Karpas-422 (cell line): ENCODE results near the gene SERPINI1. TPM values are rescaled to one million over a fixed set of nuclear protein-coding genes. Genes with fewer than 3 reads are reported as not detected.

Experiments used
- DNase-seq: peaks from one replicate; pipeline ENCODE4 v3.0.0-alpha.2; 2015
- H2AFZ ChIP-seq: fragments of 200-600 bp; sonication (generic); 2 replicates; pipeline ENCODE4 v1.6.1; 2014; ENCODE audit warnings: antibody characterized with exemption, low read length, mixed read lengths
- H3K27ac ChIP-seq: fragments of 200-600 bp; sonication (generic); 2 replicates; pipeline ENCODE4 v1.5.1; 2014; ENCODE audit warnings: mild to moderate bottlenecking, low read length, moderate library complexity
- H3K27me3 ChIP-seq: fragments of 200-600 bp; sonication (generic); 2 replicates; pipeline ENCODE4 v1.6.1; 2014; ENCODE audit warnings: low read length, mixed read lengths
- H3K36me3 ChIP-seq: fragments of 200-600 bp; sonication (generic); 2 replicates; pipeline ENCODE4 v1.6.1; 2014; ENCODE audit warnings: low read length, mixed read lengths; ENCODE audit not compliant: insufficient read depth
- H3K4me1 ChIP-seq: fragments of 200-600 bp; sonication (generic); 2 replicates; pipeline ENCODE4 v1.6.1; 2014; ENCODE audit warnings: mild to moderate bottlenecking, low read length, mixed read lengths
- H3K4me2 ChIP-seq: fragments of 200-600 bp; sonication (generic); 2 replicates; pipeline ENCODE4 v1.6.1; 2014; ENCODE audit warnings: low read length, low read depth, mild to moderate bottlenecking; ENCODE audit not compliant: poor library complexity, severe bottlenecking
- H3K4me3 ChIP-seq: fragments of 200-600 bp; sonication (generic); 2 replicates; pipeline ENCODE4 v1.5.1; 2014; ENCODE audit warnings: mild to moderate bottlenecking, antibody characterized with exemption, low read length, mixed read lengths
- H3K79me2 ChIP-seq: fragments of 200-600 bp; sonication (generic); 2 replicates; pipeline ENCODE4 v1.6.1; 2014; ENCODE audit warnings: mild to moderate bottlenecking, low read length, mixed read lengths
- H3K9ac ChIP-seq: fragments of 200-600 bp; sonication (generic); 2 replicates; pipeline ENCODE4 v1.6.0; 2014; ENCODE audit warnings: low read length
- H3K9me2 ChIP-seq: fragments of 200-600 bp; sonication (generic), shearing (Covaris generic); replicated peaks from 2 replicates; pipeline ENCODE4 v1.6.0; 2014; ENCODE audit warnings: mild to moderate bottlenecking, low read length, moderate library complexity; ENCODE audit not compliant: insufficient read depth
- H3K9me3 ChIP-seq: fragments of 300-700, 200-600 bp; sonication (generic); 2 replicates; pipeline ENCODE4 v1.6.1; 2014; ENCODE audit warnings: low read length, mixed read lengths
- H4K20me1 ChIP-seq: fragments of 200-600 bp; sonication (generic); 2 replicates; pipeline ENCODE4 v1.6.1; 2014; ENCODE audit warnings: mild to moderate bottlenecking, antibody characterized with exemption, low read length, low read depth; ENCODE audit not compliant: insufficient read depth
- total RNA-seq: library from RNA; depleted of rRNA; stranded (reverse); fragments of >200 nt; shearing (Covaris generic); gene quantifications from 2 replicates; pipeline ENCODE4 v1.2.3, GENCODE V29; 2014; ENCODE audit warnings: low replicate concordance

SERPINI1 gene
- total RNA-seq, 1 experiment from 2014 or later: not detected

- Histone ChIP-seq H3K9me3 (no peaks in the 10 kb centered on the region), H3K27ac (no peak overlapping the region), H3K9ac (no peak overlapping the region), H2AFZ (no peak overlapping the region), H3K4me3 (no peak overlapping the region), H3K9me2 (no peaks in the 10 kb centered on the region; the same call in 1 of the 2 replicates), H3K79me2 (peaks cover 99% of the 10 kb centered on the region), H3K4me1 (peaks cover 66% of the 10 kb centered on the region), H3K27me3 (no peaks in the 10 kb centered on the region), H3K4me2 (no peak overlapping the region), H4K20me1 (peaks cover 27% of the 10 kb centered on the region), H3K36me3 (peaks cover 6% of the 10 kb centered on the region; the same call in 1 of the 2 replicates)
- no peak for DNase-seq
Measured at GRCh38 chr3:167728632-167729323, 6.7 kb upstream of the SERPINI1 start.

- Histone ChIP-seq H3K27me3 (no peaks in the 10 kb centered on the region), H3K9me3 (no peaks in the 10 kb centered on the region), H3K27ac (no peak overlapping the region), H4K20me1 (peaks cover 27% of the 10 kb centered on the region), H3K9ac (no peak overlapping the region), H3K36me3 (peaks cover 6% of the 10 kb centered on the region; the same call in 1 of the 2 replicates), H3K4me3 (no peak overlapping the region), H2AFZ (no peak overlapping the region), H3K9me2 (no peaks in the 10 kb centered on the region; the same call in 1 of the 2 replicates), H3K4me1 (peaks cover 66% of the 10 kb centered on the region), H3K79me2 (peaks cover 97% of the 10 kb centered on the region), H3K4me2 (peak overlapping the region; percentile 1)
- no peak for DNase-seq
Measured at GRCh38 chr3:167729591-167729990, 5.9 kb upstream of the SERPINI1 start.

DNA sequence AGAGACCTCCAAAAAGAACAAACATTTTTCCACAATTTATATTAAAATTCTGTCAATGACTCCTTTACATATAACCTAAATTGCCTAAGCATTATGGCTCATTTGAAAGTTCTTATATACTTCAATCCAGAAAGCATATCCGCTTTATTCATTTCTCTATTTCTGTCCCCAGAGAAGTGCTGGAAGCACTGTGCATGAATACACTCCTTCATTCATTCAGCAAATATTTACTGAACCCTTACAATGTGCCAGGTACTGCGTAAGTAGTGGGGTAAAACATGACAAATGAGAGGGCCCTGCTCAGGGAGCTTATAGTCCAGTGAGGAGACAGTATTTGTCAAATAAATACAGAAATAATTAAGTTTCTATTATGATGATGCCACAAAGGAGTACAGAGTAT lies 4.1 kb upstream of the SERPINI1 start:
- no peak overlapping the region for H3K9ac ChIP-seq
- no peak for DNase-seq
- H3K4me1 ChIP-seq: peaks cover 73% of the 10 kb centered on the region
- H3K9me2 ChIP-seq: no peaks in the 10 kb centered on the region; the same call in 1 of the 2 replicates
- no peak overlapping the region for H3K27ac ChIP-seq
- peaks cover 6% of the 10 kb centered on the region; the same call in 1 of the 2 replicates for H3K36me3 ChIP-seq
- H4K20me1 ChIP-seq: peaks cover 27% of the 10 kb centered on the region
- H3K4me3 ChIP-seq: no peak overlapping the region
- H3K79me2 ChIP-seq: peaks cover 80% of the 10 kb centered on the region
- H2AFZ ChIP-seq: no peak overlapping the region
- H3K4me2 ChIP-seq: no peak overlapping the region
- no peaks in the 10 kb centered on the region for H3K27me3 ChIP-seq
- H3K9me3 ChIP-seq: no peaks in the 10 kb centered on the region

DNA sequence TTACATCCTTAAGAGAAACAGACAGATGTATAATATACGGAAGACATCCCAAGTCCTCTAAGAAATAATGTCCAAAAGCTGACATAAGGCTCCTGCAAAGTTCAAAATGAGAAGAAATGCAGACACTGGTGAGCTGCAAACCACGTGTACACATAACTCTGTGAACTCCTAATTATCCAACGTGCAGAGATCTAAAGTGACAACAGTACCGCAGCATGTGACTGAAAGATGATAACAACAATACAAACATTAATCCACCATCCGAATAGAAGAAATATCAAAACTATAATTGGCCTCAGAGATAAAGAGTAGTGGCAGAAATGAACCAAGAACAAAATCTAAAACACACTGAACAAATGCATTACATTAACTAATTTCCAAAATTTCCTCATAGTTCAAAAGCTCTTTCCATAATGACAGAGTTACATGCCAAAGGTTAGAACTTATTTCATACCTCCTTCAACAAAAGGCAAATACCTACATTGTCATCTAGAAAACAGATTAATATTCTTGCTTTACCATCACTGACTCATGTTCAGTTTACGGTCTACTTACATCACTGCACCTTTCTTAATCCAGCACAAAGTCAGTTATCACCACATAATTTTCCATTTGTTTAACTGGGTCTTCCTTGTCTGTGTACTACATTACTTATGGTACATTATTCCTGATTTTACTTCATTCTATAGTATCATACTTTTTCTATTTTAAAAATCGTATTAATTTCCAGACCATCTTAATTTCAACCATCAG lies 3.0 kb upstream of the SERPINI1 start:
- no peak for DNase-seq
- Histone ChIP-seq H3K9me2 (no peaks in the 10 kb centered on the region; the same call in 1 of the 2 replicates), H3K79me2 (peaks cover 69% of the 10 kb centered on the region), H3K27me3 (no peaks in the 10 kb centered on the region), H2AFZ (no peak overlapping the region), H3K9ac (peak overlapping the region; percentile 84; the same call in 1 of the 2 replicates), H3K9me3 (no peaks in the 10 kb centered on the region), H4K20me1 (peaks cover 19% of the 10 kb centered on the region; the same call in 1 of the 2 replicates), H3K27ac (no peak overlapping the region), H3K4me2 (peak overlapping the region; percentile 91), H3K4me1 (peaks cover 70% of the 10 kb centered on the region), H3K36me3 (peaks cover 6% of the 10 kb centered on the region; the same call in 1 of the 2 replicates), H3K4me3 (peak overlapping the region; percentile 90)

GRCh38 chr3:167733961-167734497 lies 1.5 kb upstream of the SERPINI1 start:
- Histone ChIP-seq H3K4me2 (peak overlapping the region; percentile 91), H4K20me1 (peaks cover 15% of the 10 kb centered on the region; the same call in 1 of the 2 replicates), H3K36me3 (peaks cover 6% of the 10 kb centered on the region; the same call in 1 of the 2 replicates), H3K79me2 (peaks cover 54% of the 10 kb centered on the region), H3K4me1 (peaks cover 60% of the 10 kb centered on the region), H3K27me3 (no peaks in the 10 kb centered on the region), H3K9me3 (no peaks in the 10 kb centered on the region), H3K9ac (peak overlapping the region; percentile 84), H3K27ac (peak overlapping the region; percentile 69), H2AFZ (no peak overlapping the region), H3K4me3 (peak overlapping the region; percentile 90), H3K9me2 (no peaks in the 10 kb centered on the region; the same call in 1 of the 2 replicates)
- DNase-seq: peak; percentile 60

- peak; percentile 99 for DNase-seq
- peaks cover 47% of the 10 kb centered on the region for H3K79me2 ChIP-seq
Measured at GRCh38 chr3:167734498-167735232, 856 bp upstream of the SERPINI1 start, which contains the start of gene PDCD10. Gene PDCD10, minus strand, starts transcription at chr3:167734892. Its CDS starts 14,735 bp downstream, at chr3:167720157.

DNA sequence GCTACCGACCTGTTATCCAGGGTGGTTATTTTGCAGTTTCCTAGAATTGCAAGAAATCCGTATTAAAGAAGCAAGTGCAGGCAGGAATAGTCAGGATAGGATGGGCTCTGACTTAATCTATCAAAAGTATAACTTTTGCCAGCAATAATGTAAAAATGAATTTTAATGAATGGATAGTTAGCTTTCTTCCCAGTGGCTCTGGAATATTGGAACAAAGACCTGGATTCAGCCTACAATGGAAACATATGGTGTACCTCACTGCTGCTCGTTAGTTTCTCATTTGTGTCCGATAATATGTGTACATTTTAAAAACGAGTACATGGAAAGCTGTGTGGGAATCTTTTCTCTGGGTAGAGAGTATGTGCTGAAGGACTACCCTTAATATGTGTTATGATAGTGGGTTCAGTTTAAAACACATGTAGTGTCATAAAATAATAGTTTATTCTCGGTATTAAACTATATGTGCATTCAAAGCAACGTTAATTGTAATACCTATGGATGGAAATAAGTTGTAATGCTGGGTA lies 805 bp downstream of the SERPINI1 start:
- Histone ChIP-seq H3K4me2 (peak overlapping the region; percentile 86), H4K20me1 (peaks cover 15% of the 10 kb centered on the region), H3K27me3 (no peaks in the 10 kb centered on the region), H3K36me3 (peaks cover 6% of the 10 kb centered on the region; the same call in 1 of the 2 replicates), H3K79me2 (peaks cover 31% of the 10 kb centered on the region), H3K9ac (peak overlapping the region; percentile 80), H3K27ac (no peak overlapping the region), H3K4me3 (peak overlapping the region; percentile 80), H3K9me3 (no peaks in the 10 kb centered on the region), H3K4me1 (peaks cover 38% of the 10 kb centered on the region), H3K9me2 (no peaks in the 10 kb centered on the region), H2AFZ (no peak overlapping the region)
- DNase-seq: no peak

More at GRCh38 chr3:167734498-167735232, 856 bp upstream of the SERPINI1 start, which contains the start of gene PDCD10:
- Histone ChIP-seq H3K9me2 (no peaks in the 10 kb centered on the region), H2AFZ (peak within 1 kb of the TSS; percentile 90), H3K4me3 (peak within 1 kb of the TSS; percentile 90), H4K20me1 (peaks cover 15% of the 10 kb centered on the region; the same call in 1 of the 2 replicates), H3K27ac (peak within 1 kb of the TSS; percentile 69), H3K27me3 (no peaks in the 10 kb centered on the region), H3K36me3 (peaks cover 6% of the 10 kb centered on the region; the same call in 1 of the 2 replicates), H3K4me1 (peaks cover 54% of the 10 kb centered on the region), H3K9ac (peak within 1 kb of the TSS; percentile 84), H3K9me3 (no peaks in the 10 kb centered on the region), H3K4me2 (peak within 1 kb of the TSS; percentile 91)
